HEK293T (cell line): Measurements from ENCODE around the gene PLD1.

ENCODE experiments used
- CTCF ChIA-PET: fragments of 350-600 bp; formaldehyde crosslinking; extraction: SDS; loops from one replicate; lab custom pipeline; 2021; ENCODE audit warnings: antibody characterized with exemption, inconsistent platforms; lab: Yijun Ruan, JAX
- POLR2A ChIA-PET: fragments of 350-600 bp; formaldehyde crosslinking; extraction: SDS; loops from one replicate; lab custom pipeline; 2020; ENCODE audit warnings: antibody characterized with exemption, inconsistent platforms; lab: Yijun Ruan, JAX
- DNase-seq: peaks from one replicate; pipeline ENCODE4 v3.0.0; 2012; ENCODE audit warnings: mixed read lengths; ENCODE audit errors: extremely low spot score
- ARNT ChIP-seq: fragments of 450-650 bp; IDR thresholded peaks from 2 replicates; pipeline ENCODE4 v1.6.1; 2017; ENCODE audit warnings: mild to moderate bottlenecking
- BHLHE40 ChIP-seq: fragments of 450-650 bp; IDR thresholded peaks from 2 replicates; pipeline ENCODE4 v1.6.1; 2016; ENCODE audit warnings: mild to moderate bottlenecking, moderate library complexity, borderline replicate concordance
- CTBP1 ChIP-seq: fragments of 450-650 bp; IDR thresholded peaks from 2 replicates; pipeline ENCODE4 v1.6.1; 2016; ENCODE audit warnings: borderline replicate concordance
- ELF4 ChIP-seq: fragments of 450-650 bp; IDR thresholded peaks from 2 replicates; pipeline ENCODE4 v1.6.1; 2017; ENCODE audit warnings: antibody characterized with exemption
- FOXA1 ChIP-seq: fragments of 450-650 bp; IDR thresholded peaks from 2 replicates; pipeline ENCODE4 v1.6.1; 2016; ENCODE audit warnings: mild to moderate bottlenecking
- FOXK2 ChIP-seq: fragments of 450-650 bp; IDR thresholded peaks from 2 replicates; pipeline ENCODE4 v1.6.1; 2016; ENCODE audit warnings: mild to moderate bottlenecking
- FOXM1 ChIP-seq: fragments of 450-650 bp; IDR thresholded peaks from 2 replicates; pipeline ENCODE4 v1.6.1; 2017; ENCODE audit warnings: mild to moderate bottlenecking, borderline replicate concordance
- HDGF ChIP-seq: fragments of 450-650 bp; IDR thresholded peaks from 2 replicates; pipeline ENCODE4 v1.6.1; 2017; ENCODE audit warnings: antibody characterized with exemption, borderline replicate concordance
- L3MBTL2 ChIP-seq: fragments of 450-650 bp; conservative IDR thresholded peaks from 2 replicates; pipeline ENCODE4 v1.6.1; 2016; ENCODE audit warnings: mild to moderate bottlenecking
- LEF1 ChIP-seq: fragments of 450-650 bp; IDR thresholded peaks from 2 replicates; pipeline ENCODE4 v1.6.1; 2017; ENCODE audit warnings: mild to moderate bottlenecking, borderline replicate concordance
- NFRKB ChIP-seq: fragments of 450-650 bp; IDR thresholded peaks from 2 replicates; pipeline ENCODE4 v1.6.1; 2016; ENCODE audit warnings: mild to moderate bottlenecking, moderate library complexity
- SP1 ChIP-seq: fragments of 450-650 bp; IDR thresholded peaks from 2 replicates; pipeline ENCODE4 v1.6.1; 2017
- SUZ12 ChIP-seq: fragments of 450-650 bp; IDR thresholded peaks from 2 replicates; pipeline ENCODE4 v1.6.1; 2016; ENCODE audit warnings: mild to moderate bottlenecking
- TARDBP ChIP-seq: fragments of 450-650 bp; IDR thresholded peaks from 2 replicates; pipeline ENCODE4 v1.6.1; 2016
- ZNF384 ChIP-seq: fragments of 450-650 bp; IDR thresholded peaks from 2 replicates; pipeline ENCODE4 v1.6.1; 2016
- TF ChIP-seq, protein P1 (sequence below): fragments of 450-650 bp; IDR thresholded peaks from 2 replicates; pipeline ENCODE4 v1.6.1; 2016

The PLD1 gene

DNA sequence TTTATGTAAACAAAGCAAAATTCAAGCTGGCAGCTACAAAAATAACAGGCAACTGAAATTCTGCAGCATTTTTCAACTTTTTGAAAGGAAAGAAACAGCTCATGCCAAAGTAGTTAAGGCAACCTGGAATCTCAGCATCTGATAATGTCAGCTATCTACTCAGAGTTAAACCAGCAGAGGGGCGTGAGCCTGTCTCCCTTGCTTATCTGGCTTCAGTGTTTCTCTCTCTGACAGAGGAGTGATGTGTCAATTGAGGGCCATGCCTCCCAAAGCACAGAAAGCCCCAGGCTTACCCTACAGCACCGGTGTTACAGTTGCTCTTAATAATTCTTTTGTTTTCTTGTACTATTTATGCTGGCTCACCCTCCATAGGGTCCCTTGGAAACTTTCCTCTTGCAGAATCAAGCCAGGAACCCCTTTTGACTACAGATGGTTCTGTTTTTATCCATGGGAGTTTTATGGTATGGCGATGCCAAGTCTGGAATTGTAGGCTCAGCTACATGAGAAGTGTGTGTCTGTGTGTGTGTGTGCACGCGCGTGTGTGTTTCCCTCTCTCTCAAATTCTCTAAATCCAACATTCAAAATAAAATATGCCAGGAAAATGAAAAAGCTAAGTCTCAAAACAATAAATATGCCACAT lies 40.2 kb upstream of the PLD1 start:
- no peak for DNase-seq
- POLR2A ChIA-PET = no interaction called here
- CTCF ChIA-PET = no interaction called here

DNA sequence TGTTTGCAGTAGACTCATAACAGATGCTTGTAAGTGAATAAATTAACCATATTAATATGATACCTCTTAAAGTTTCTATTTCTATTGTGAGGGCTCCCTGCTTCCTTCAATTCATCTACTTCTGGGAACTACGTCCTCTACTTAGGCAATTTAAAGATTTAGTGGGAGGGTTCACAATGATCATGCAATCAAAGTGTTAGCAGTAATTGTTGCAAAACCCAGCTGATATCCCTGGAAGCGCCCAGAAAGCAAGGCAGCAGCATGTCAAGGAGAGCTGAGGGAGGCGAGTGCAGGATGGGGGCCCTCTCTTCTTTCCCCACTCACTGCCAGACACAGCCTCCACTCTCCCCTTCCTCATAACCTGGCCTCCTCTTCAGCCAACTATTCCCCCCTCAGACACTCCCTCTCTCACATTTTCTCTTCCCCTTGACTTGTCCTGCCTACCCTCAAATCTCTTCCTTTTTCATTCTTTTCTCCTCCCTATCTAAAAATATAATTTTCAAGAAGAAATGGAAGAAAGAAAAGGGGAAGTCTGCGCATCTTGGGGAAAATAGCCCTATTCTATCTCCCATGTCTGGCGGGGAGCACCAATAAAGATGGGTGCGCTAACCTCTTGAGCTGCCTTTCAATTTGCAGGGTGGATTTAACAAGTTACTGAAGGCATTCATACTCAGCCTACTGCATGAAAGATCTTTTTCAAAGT lies 39.5 kb upstream of the PLD1 start:
- CTCF ChIA-PET = interaction anchor here (0.6 kb wide), 1 partner anchor 900 kb away, joined by 3 read pairs; no protein-coding TSS in a partner anchor
- POLR2A ChIA-PET = no interaction called here
- TF ChIP-seq SP1 (no peak), LEF1 (no peak), HDGF (no peak), SUZ12 (no peak), ELF4 (no peak), FOXM1 (no peak), FOXA1 (no peak), ZNF384 (no peak)
- TF ChIP-seq, protein P1, sequence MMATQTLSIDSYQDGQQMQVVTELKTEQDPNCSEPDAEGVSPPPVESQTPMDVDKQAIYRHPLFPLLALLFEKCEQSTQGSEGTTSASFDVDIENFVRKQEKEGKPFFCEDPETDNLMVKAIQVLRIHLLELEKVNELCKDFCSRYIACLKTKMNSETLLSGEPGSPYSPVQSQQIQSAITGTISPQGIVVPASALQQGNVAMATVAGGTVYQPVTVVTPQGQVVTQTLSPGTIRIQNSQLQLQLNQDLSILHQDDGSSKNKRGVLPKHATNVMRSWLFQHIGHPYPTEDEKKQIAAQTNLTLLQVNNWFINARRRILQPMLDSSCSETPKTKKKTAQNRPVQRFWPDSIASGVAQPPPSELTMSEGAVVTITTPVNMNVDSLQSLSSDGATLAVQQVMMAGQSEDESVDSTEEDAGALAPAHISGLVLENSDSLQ = no peak
- DNase-seq = no peak

More for the DNA sequence above, 40.2 kb upstream of the PLD1 start:
- no peak for TF ChIP-seq SUZ12
- TF ChIP-seq CTBP1 = no peak
- no peak for TF ChIP-seq FOXM1
- TF ChIP-seq, protein P1 = no peak
- TF ChIP-seq ELF4 = no peak
- no peak for TF ChIP-seq FOXA1
- no peak for TF ChIP-seq L3MBTL2
- no peak for TF ChIP-seq BHLHE40
- TF ChIP-seq TARDBP = no peak
- no peak for TF ChIP-seq LEF1
- TF ChIP-seq FOXK2 = no peak
- no peak for TF ChIP-seq ARNT
- TF ChIP-seq NFRKB = no peak
- TF ChIP-seq ZNF384 = no peak
- no peak for TF ChIP-seq SP1
- TF ChIP-seq HDGF = no peak

DNA sequence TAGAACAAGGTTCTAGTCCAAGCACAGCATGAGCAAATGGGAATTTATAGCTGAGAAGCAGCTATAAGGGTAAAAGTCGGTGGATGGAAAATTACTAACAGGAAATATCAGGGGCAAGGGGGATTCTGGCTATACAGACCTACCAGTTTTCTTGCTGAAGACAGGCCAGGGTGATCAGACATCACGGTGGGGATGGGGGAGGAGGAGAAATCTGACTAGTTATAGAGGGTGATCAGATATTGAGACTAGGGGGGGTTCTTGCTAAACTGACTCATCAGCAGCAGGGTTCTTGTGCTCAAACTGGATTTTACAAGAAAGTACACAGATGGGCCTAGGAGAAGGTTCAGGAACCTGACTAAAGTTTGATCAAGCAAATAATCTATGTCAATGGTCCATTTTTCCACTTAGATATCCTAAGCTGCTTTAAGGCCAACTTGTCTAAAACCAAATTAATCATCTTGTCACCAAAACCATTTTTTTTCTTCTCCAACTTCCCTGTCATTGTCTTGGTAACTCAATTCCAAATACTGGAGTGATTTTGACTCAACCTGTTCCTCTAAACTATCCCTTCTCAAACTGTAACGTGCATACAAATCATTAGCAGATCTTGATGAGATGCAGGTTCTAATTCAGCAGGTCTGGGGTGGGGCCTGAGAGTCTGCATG lies 37.4 kb upstream of the PLD1 start:
- no peak for DNase-seq
- TF ChIP-seq CTBP1 = no peak
- TF ChIP-seq L3MBTL2 = no peak
- TF ChIP-seq NFRKB = no peak
- no peak for TF ChIP-seq BHLHE40
- TF ChIP-seq LEF1 = no peak
- TF ChIP-seq HDGF = no peak
- no peak for TF ChIP-seq ARNT
- ChIA-PET POLR2A (no interaction called here), CTCF (no interaction called here)

DNA sequence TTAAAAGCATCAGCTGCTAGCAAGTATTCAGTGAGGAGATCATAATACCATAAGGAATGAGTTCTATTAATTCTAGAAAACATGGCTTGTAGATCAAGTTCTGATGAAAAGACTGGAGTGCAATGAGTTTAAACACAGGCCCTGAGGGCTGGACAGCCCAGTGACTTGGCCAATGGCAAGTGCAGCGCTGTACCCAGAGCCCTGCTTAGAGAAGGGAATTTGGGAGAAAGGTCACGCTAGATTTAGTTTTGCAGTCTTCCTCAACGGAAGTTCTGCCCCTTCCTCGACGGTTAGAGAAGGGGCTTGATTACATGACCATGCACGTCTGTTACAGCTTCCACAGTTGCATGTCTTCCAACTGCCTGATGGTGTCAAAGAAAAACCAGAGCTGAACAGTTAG lies 36.9 kb upstream of the PLD1 start:
- ChIA-PET CTCF (no interaction called here), POLR2A (no interaction called here)
- TF ChIP-seq HDGF (no peak), TARDBP (no peak), LEF1 (no peak), ARNT (no peak), BHLHE40 (no peak), ZNF384 (no peak), FOXA1 (no peak), L3MBTL2 (no peak), FOXK2 (no peak), CTBP1 (no peak), ELF4 (no peak), SUZ12 (no peak), NFRKB (no peak), FOXM1 (no peak), SP1 (no peak)
- TF ChIP-seq, protein P1 = no peak

DNA sequence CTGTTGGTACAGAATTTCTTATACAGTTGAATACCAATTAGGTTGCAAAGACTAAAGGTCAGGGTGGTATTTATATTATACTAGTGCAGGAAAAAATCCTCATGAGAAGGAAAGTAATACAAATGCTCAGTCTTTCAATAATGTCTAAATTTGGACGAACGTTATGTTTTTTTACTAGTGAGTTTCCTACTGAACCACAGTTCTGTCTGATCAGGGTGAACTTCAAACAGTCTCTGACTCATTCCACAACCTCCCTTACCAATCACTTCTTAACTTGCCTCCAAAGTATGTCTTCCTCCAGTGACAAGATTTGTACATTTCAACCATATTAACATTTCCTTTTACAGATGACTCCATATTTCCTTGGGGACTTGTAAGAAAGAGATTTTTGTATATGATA lies 36.3 kb upstream of the PLD1 start:
- DNase-seq = no peak
- POLR2A ChIA-PET = no interaction called here
- CTCF ChIA-PET = no interaction called here
- TF ChIP-seq LEF1 = no peak

More for the DNA sequence above, 36.9 kb upstream of the PLD1 start:
- DNase-seq = no peak
